Activated naive CD4-positive, alpha-beta T cell treated with anti-CD3 and anti-CD28 coated beads, Interleukin-2, amount 50 U/mL, for 72 hours (primary cell): ENCODE measurements around the gene CCDC183. TPM values are rescaled to one million over a fixed set of nuclear protein-coding genes. Genes with fewer than 3 reads are reported as not detected.
"Not testable (repeated sequence)": the region's sequence is repeated elsewhere in the genome, so short reads cannot be mapped to it uniquely, and the experiment has no call there.

Source experiments
- ATAC-seq, 2 donors: fragments of 150-1000 bp; cut with Tn5 transposase; 2 replicates each; pipeline ENCODE4 v1.10.0; 2021; ENCODE audit warnings: mild to moderate bottlenecking in 2 of 2, moderate library complexity in 2 of 2
- DNase-seq, 2 donors: peaks; one replicate each; pipeline ENCODE4 v3.0.0; 2021 to 2022; ENCODE audit warnings: low spot score in 2 of 2
- H3K27ac Mint-ChIP-seq, 2 donors: one replicate each; pipeline ENCODE4 v1.8.0; 2022; ENCODE audit warnings: mild to moderate bottlenecking in 2 of 2, mixed read lengths in 2 of 2
- H3K36me3 Mint-ChIP-seq, 2 donors: one replicate each; pipeline ENCODE4 v1.8.0; 2022; ENCODE audit warnings: mixed read lengths in 2 of 2
- H3K9me3 Mint-ChIP-seq, 2 donors: one replicate each; pipeline ENCODE4 v1.8.0; 2022; ENCODE audit warnings: mixed read lengths in 2 of 2
- total RNA-seq, 2 donors: library from RNA; stranded (reverse); gene quantifications; one replicate each; pipeline ENCODE4 v1.2.3, GENCODE V29; 2022

Gene CCDC183
- total RNA-seq, 2 donors from 2014 or later = 0.18 to 1.3 TPM

DNA sequence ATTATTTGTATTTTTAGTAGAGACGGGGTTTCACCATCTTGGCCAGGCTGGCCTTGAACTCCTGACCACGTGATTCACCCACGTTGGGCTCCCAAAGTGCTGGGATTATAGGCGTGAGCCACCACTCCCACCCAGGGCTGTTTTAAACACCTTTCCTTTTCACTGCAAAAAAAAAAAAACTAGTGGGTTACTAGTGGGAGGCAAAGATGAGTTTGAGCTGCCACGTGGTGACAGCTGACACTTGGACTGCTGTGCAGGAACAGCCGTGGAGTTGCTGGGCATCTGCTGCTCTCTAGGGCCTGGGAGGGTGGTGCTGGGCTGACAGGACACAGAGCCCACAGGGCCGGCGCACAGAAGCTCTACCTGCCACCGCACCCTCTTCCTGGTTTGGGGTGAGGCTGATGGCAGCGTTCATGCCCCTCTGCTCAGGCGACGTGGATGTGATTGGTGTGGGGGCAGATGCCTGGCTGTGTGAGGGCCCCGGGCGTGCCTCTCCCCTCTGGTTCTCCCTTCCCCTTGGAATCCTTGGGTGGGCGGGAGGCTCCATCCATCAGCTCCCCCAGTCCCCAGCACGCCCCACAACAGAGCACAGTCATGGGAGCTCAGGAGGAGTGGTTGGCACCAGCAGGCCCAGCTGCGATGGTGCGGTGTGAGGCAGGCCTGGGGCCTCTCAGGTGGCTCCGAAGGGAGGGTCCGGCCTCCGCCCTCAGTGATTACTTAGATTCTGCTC lies 28.5 kb downstream of the CCDC183 start:
- ATAC-seq (no peak), DNase-seq (peak in 1 of 2 donors; percentile 49)
- Mint-ChIP-seq H3K9me3 (no peaks in the 10 kb centered on the region), H3K27ac (no peak overlapping the region), H3K36me3 (peaks cover 0 to 6% of the 10 kb centered on the region in 2 donors)

GRCh38 chr9:136825295-136826187 lies 29.4 kb downstream of the CCDC183 start:
- ATAC-seq (no peak), DNase-seq (no peak)
- Mint-ChIP-seq H3K36me3 (peaks cover 0 to 6% of the 10 kb centered on the region in 2 donors), H3K9me3 (no peaks in the 10 kb centered on the region), H3K27ac (no peak overlapping the region)

- Mint-ChIP-seq H3K9me3 (no peaks in the 10 kb centered on the region), H3K36me3 (peaks cover 0 to under 1% of the 10 kb centered on the region in 2 donors), H3K27ac (no peak overlapping the region)
- ATAC-seq = no peak
- no peak for DNase-seq
Observed at GRCh38 chr9:136826188-136826541, 30.0 kb downstream of the CCDC183 start.

DNA sequence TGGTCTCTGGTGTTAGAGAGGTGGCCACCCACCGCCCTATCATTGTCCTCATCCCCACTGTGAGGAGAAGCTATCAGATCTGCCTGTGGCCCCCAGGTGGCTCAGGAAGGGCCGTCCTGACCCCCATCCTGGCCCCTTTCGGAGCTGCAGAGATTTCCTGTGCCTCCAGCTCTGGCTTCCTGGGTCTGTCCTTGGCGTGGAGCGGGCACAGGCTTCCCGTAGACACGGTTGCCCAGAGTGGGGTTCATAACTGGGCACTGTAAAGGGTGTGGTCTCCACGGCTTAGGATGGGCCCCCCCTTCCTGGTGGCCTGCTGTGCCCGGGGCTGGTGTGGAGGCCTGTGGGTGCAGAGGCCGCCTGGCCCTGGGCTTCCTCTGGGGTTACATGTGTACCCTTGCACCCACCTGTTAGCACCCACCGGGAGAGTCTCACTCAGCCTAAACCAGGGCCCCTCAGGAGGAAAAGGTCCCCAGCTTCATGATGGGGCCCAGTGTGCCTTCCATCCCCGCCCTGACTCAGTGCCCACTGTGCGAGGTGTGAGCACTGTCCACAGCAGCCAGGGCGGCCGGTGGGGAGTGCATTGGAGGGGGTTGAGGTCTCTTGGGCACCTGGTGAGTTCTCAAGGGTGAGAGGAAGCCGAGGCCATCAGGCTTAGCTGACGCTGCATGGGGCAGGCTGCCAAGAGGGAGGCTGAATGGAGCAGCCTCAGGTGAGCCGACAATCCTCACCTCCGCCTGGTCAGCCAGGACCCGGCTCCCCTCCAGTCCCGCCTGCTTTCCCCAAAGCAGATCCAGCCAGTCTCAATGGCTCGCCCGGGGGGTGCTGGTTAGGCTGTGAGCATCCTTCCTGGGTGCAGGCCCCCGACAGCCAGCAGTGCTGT lies 30.8 kb downstream of the CCDC183 start:
- no peak overlapping the region for H3K27ac Mint-ChIP-seq
- DNase-seq (no peak), ATAC-seq (no peak)
- H3K9me3 Mint-ChIP-seq = no peaks in the 10 kb centered on the region
- H3K36me3 Mint-ChIP-seq = no peaks in the 10 kb centered on the region

DNA sequence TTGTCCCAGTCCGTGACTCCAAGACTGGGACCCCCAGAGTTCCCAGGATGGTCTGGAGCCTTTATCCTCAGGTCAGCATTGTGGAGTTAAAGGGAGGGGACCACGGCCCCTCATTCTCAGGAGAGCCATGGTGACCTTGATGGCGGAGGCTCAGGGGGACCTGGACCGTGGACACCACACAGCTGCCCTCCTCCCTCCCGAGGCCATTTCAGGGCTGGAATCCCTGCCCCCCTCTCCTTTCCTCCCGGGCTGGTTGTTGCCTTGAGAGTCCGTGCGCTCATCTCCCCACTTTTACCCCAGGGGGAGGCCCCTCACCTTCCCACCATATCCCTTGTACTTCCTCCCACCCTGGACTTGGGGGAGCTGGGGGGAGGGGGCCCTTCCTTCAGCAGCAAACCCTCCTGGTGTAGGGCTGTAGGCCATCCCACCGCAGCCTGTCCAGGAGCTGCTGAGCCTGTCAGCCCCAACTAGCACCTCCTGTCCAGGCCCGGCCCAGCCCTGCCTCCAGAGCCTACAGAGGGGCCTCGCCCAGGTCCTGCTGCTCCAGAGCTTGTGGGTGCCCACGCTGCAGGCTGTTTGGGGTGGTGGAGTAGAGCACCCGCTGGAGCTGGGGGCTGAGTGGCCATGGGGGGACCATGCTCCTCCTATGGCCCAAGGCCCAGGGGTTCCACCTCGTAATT lies 31.8 kb downstream of the CCDC183 start:
- no peaks in the 10 kb centered on the region for H3K9me3 Mint-ChIP-seq
- H3K36me3 Mint-ChIP-seq = no peaks in the 10 kb centered on the region

DNA sequence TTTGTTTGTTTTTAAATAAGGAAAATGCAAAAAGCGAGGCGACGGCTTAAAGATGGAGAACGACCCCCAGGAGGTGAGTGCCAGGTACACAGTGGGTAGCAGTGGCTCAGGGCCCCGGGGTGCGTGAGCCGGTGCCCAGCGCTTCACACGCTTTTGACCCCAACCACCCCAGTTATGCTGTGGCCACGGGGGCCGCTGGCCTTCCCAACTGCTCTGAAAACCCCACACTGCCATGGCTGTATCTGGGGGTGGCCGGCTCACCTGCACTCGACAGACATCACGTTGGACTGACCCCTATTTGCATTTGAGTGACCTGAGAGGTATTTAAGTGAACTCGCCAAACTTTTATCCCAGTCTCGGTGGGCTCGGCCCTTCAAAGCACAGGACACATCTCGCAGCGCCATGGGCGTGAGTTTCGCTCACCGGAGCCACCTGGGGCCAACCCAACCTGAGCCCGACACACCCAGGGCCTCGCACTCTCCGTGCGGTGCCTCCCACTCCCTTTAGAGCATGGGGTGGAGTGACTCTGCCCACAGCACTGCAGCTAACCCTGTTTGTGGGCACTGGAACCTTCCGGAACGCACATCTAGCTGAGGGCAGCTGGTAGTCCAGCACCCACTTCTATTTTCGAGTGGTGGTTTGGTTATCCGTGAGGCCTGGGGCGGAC lies 32.5 kb downstream of the CCDC183 start:
- no peak overlapping the region for H3K27ac Mint-ChIP-seq

More for the DNA sequence above, 31.8 kb downstream of the CCDC183 start:
- H3K27ac Mint-ChIP-seq = no peak overlapping the region
- no peak for ATAC-seq
- no peak for DNase-seq

GRCh38 chr9:136829412-136829811 lies 33.3 kb downstream of the CCDC183 start:
- Mint-ChIP-seq H3K9me3 (no peaks in the 10 kb centered on the region), H3K36me3 (no peaks in the 10 kb centered on the region), H3K27ac (peak overlapping the region in 1 of 2 donors; percentile 54)
- ATAC-seq (no peak), DNase-seq (peak in 1 of 2 donors; percentile 55)

More for the DNA sequence above, 32.5 kb downstream of the CCDC183 start:
- DNase-seq = no peak
- Mint-ChIP-seq H3K36me3 (no peaks in the 10 kb centered on the region), H3K9me3 (no peaks in the 10 kb centered on the region)
- no peak for ATAC-seq

GRCh38 chr9:136829981-136830885 lies 34.1 kb downstream of the CCDC183 start:
- Mint-ChIP-seq H3K9me3 (no peaks in the 10 kb centered on the region), H3K36me3 (no peaks in the 10 kb centered on the region), H3K27ac (peak overlapping the region in 1 of 2 donors; percentile 61)
- ATAC-seq (no peak), DNase-seq (peak in 1 of 2 donors; percentile 49)

GRCh38 chr9:136831002-136831719 lies 35.0 kb downstream of the CCDC183 start:
- H3K36me3 Mint-ChIP-seq = no peaks in the 10 kb centered on the region
- H3K27ac Mint-ChIP-seq = peak overlapping the region in 1 of 2 donors; percentile 61
- DNase-seq (no peak), ATAC-seq (no peak)
- H3K9me3 Mint-ChIP-seq = no peaks in the 10 kb centered on the region

- no peaks in the 10 kb centered on the region for H3K9me3 Mint-ChIP-seq
- DNase-seq (no peak), ATAC-seq (no peak)
- no peaks in the 10 kb centered on the region for H3K36me3 Mint-ChIP-seq
- no peak overlapping the region for H3K27ac Mint-ChIP-seq
Observed at GRCh38 chr9:136831720-136832104, 35.6 kb downstream of the CCDC183 start.

DNA sequence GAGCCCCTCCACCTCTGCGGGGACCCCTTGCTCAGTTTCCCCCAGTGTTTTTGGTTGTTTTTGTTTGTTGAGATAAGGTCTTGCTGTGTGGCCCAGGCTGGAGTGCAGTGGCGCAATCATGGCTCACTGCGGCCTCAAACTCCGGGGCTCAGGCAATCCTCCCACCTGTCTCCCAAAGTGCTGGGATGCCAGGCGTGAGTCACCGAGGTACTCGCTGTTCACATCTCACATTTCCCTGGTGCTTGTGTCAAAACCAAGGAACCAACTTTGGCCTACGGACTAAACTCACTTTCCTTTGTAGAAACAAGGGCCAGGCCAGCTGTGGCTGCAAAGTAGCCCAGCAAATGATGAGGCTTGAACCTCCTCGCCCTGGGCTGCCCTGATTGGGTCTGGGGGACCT lies 36.4 kb downstream of the CCDC183 start:
- ATAC-seq (no peak), DNase-seq (no peak)
- Mint-ChIP-seq H3K36me3 (no peaks in the 10 kb centered on the region), H3K9me3 (no peaks in the 10 kb centered on the region), H3K27ac (no peak overlapping the region)

DNA sequence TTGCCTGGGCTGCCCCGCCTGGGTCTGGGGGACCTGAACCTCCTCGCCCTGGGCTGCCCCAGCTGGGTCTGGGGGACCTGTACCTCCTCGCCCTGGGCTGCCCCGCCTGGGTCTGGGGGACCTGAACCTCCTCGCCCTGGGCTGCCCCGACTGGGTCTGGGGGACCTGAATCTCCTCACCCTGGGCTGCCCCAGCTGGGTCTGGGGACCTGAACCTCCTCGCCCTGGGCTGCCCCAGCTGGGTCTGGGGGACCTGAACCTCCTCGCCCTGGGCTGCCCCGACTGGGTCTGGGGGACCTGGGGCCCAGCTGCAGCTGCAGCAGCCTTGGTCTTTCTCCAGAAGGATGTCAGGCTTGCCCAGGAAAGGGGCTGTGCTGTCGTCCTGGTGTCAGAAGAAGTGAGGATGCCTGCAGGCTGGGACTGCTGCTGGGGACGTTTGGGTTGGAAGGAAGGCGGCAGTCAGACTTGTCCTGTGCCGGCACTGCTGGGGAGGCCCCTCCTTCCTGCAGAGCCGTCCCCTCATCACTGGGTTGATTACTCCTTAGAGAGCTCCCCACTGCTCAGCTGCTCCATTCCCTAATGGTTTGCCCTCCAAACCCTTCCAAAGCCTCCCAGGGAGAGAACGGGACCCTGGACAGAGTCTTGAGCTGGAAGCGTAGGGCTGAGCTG lies 37.4 kb downstream of the CCDC183 start:
- peak in 1 of 2 donors; percentile 55 for DNase-seq
- H3K9me3 Mint-ChIP-seq, H3K27ac Mint-ChIP-seq, H3K36me3 Mint-ChIP-seq, ATAC-seq: not testable (repeated sequence)

DNA sequence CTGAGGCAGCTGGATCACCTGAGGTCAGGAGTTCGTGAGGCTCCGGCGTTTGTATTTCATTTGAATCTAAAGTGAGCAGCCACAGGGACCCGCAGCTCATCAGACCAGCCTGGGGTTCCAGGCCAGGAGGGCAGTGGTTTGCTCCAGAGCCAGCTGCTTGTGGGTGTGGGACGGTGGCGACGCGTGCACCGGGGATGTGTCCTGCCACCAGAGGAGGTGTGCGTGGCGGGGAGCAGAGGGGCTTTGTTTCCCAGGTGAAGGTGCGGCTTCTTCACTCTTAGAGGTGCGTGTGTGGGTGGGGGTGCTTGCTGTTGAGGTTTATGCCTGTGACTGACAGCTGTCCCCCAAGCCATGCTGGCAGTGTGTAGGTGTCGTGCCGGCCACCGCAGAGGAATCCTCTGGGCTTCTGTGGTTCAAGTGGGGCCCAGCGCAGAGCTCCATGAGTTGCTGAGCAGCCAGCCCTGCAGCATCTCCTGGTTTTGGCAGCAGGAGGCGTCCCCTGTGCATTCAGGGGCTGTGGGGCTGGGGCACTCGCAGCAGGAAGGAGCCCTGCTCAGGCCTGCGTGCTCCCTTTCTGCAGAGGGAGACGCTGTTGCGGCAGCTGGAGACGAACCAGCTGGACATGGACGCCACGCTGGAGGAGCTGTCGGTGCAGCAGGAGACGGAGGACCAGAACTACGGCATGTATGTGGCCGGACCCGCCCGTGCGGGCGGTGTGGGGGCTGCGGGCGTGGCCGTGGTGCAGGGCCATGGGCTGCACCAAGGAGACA lies 39.2 kb downstream of the CCDC183 start:
- H3K36me3 Mint-ChIP-seq = peaks cover 0 to 6% of the 10 kb centered on the region in 2 donors
- DNase-seq = no peak
- ATAC-seq = no peak
- H3K9me3 Mint-ChIP-seq = no peaks in the 10 kb centered on the region
- H3K27ac Mint-ChIP-seq = peak overlapping the region in 1 of 2 donors; percentile 41
